Activated CD8-positive, alpha-beta memory T cell treated with anti-CD3 and anti-CD28 coated beads for 36 hours (primary cell): ENCODE results near the gene RBM47. TPM values are rescaled to one million over a fixed set of nuclear protein-coding genes. Genes with fewer than 3 reads are reported as not detected.
"Not testable (repeated sequence)": the region's sequence is repeated elsewhere in the genome, so short reads cannot be mapped to it uniquely, and the experiment has no call there.

Source experiments
- CTCF ChIA-PET: fragments of 350-600 bp; sonication (Branson Sonifier 250); formaldehyde crosslinking; loops from one replicate; lab custom pipeline; 2021; ENCODE audit warnings: antibody characterized with exemption; lab: Charles Lee
- POLR2A ChIA-PET: fragments of 350-600 bp; sonication (Branson Sonifier 250); formaldehyde crosslinking; loops from one replicate; lab custom pipeline; 2021; ENCODE audit warnings: antibody characterized with exemption; lab: Charles Lee
- total RNA-seq, 2 experiments: library from RNA; stranded (reverse); gene quantifications; one replicate each; pipeline ENCODE4 v1.2.3, GENCODE V29; 2021

RBM47 gene
- under 1 TPM; 0.67 to 0.76 TPM for total RNA-seq

GRCh38 chr4:40629401-40630334 is at the start of gene RBM47:
RBM47 (minus strand) TSS chr4:40629864; CDS start chr4:40438893, 190,971 bp downstream.
- CTCF ChIA-PET = no interaction called here
- POLR2A ChIA-PET = no interaction called here

DNA sequence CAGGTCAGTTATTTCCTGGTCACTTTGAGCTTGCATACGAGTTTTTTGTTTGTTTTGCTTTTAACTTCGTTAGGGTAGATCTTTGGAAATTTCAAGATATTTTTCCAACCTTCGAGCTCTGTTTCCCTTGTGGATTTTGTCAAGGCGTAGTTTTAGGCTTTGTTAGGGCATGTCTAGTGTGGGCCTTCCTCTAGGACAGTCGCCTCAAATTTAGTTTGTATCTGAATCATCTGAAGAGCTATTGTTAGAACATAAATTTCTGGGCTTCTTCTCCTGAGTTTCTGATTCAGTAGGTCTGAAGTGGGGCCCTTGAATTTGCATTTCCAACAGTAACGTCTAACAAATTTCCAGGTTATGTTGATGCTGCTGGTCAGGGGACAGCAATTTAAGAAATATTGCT is 48.8 kb upstream of the RBM47 start:
- ChIA-PET CTCF (no interaction called here), POLR2A (no interaction called here)

DNA sequence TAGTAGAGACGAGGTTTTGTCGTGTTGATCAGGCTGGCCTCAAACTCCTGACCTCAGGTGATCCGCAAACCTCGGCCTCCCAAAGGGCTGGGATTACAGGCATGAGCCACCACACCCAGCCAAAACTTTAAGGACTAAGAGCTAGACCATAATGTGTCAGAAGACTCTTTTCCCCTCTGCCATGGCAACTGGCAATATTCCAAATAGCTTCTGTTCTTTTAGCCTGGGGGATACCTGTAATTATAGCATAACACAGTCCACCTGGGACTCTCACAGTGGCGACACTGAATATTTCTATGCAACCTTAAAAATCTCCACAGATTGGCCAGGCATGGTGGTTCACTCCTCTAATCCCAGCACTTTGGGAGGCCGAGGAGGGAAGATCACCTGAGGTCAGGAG is 45.5 kb upstream of the RBM47 start:
- CTCF ChIA-PET = interaction anchor here (1.3 kb wide), 1 partner anchor 20 kb away, joined by 3 read pairs; no protein-coding TSS in a partner anchor
- POLR2A ChIA-PET = no interaction called here

DNA sequence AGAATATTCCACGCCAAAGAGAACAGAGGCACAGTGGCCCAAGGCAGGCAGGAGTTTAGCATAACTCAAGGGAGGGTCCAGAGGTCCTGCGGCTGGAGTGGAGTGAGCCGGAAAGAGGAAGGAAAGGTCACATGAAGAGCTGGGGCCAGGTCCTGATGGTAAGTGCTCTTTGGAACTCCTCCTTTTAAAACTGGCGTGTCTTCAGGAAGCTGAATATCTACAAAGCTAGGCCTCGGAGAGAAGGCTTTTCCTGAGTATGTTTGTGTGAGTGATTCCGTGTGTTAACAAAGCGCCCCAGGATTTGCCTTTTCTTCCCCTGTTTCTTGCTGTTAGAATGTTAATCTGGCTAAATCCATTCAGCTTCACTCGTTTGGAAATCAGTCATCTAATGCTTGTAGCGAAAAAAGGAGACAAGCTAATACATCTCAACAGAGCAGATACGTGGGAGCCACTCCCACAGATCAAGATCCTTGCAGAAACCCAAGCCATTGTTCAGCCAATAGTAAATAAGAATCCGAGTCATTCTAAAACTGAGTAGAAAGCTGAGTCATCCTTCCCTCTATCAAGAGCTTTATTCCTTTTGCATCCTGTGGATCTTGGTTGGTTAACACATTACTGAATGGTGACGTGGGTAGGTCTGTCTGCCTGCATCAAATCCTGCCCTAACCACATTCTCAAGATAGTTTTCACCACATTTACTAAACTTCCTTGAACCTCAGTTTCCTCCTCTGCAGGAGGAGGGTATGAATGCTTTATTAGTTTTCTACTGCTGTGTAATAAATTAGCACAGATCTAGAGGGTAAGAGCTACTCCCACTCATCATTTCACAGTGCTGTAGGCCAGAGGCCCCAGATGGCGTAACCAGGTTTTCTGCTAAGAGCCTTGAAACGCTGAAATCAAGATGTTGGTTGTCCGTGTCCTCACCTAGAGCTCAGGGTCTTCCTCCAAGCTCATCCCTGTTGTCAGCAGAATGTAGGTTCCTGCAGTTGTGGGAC is 43.2 kb upstream of the RBM47 start:
- POLR2A ChIA-PET = interaction anchor here (1.0 to 1.4 kb wide), 3 partner anchors 16 to 96 kb away, joined by 3 read pairs; no protein-coding TSS in a partner anchor
- CTCF ChIA-PET = interaction anchor here (0.7 to 1.4 kb wide), 5 partner anchors 10 to 356 kb away, joined by 3 to 6 read pairs (median 3); no protein-coding TSS in a partner anchor

- POLR2A ChIA-PET = no interaction called here
Measured at GRCh38 chr4:40669504-40669903, 39.8 kb upstream of the RBM47 start.

GRCh38 chr4:40665842-40666241 is 36.2 kb upstream of the RBM47 start:
- POLR2A ChIA-PET = no interaction called here
- CTCF ChIA-PET = no interaction called here

More at GRCh38 chr4:40669504-40669903, 39.8 kb upstream of the RBM47 start:
- CTCF ChIA-PET = no interaction called here

- ChIA-PET CTCF (interaction anchor here (0.9 to 1.9 kb wide), 3 partner anchors 10 to 39 kb away, joined by 3 to 6 read pairs (median 3); no protein-coding TSS in a partner anchor), POLR2A (interaction anchor here (0.6 kb wide), 1 partner anchor 37 kb away, joined by 3 read pairs; no protein-coding TSS in a partner anchor)
Measured at GRCh38 chr4:40662962-40663604, 33.4 kb upstream of the RBM47 start.

DNA sequence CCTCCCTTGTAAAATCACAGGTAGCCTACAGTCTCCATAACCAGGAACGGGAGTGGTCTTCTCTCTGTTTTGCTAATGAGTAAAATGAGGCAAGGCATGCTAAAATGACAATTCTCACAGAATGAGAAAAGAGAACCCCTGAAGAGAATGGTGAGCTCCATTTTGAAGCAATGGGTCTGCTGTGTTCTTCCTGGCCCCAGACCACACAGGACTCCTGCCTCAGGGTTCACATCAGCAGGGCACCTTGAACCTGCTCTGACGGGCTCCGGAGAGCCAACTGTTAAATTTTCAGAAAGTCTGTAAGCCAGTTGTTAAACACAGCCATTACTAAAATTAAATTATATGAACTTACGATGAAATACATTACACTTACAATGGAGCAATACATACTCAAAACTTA is 32.1 kb upstream of the RBM47 start:
- CTCF ChIA-PET = no interaction called here
- POLR2A ChIA-PET = no interaction called here

DNA sequence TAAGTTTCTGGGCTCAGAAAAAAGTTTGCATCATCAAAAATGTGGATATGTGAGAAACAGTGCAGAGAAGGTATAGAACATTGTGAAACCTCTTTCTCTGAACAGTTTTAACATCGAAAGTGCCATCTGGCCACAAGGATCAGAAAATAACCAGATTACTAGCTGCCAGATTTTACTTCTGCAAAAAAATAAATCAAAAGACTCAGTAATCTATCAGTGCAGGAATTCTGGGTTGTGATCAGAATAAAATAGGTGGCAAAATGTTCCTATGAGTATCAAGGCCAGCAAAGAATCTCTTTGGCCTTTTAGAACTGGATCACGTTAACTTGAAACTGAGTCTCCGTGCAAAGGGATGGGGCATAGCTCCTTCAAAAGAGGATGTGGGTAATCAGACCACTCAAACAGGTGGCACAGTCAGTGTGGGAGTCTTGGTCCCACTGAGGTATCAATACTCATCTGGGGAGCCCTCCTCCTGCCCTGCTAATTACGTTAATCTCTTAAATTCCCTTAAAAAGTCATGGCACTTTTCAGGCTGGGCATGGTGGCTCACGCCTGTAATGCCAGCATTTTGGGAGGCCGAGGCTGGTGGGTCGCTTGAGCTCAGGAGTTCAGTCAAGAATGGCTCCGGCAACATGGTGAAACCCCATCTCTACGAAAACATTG is 26.7 kb upstream of the RBM47 start:
- ChIA-PET CTCF (no interaction called here), POLR2A (no interaction called here)

DNA sequence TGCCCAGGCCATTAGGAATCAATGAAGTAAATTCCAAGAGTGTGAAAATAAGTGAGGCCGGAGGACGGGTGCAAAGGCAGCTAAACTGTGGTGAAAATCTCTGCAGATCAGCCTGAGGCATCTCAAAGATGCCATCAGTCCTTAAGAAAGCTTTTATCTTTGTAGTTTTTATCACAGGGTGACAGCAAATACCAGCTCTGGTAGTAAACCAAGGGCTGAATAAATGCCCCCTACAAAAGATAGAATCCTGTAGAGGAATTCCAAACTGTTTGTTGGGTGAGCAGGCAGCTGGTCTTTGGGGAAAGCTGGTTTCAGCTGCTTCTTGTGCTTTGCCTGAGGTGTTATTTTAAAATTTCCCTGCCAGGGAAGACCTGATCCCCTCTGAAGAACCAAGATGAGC is 21.6 kb upstream of the RBM47 start:
- ChIA-PET CTCF (no interaction called here), POLR2A (no interaction called here)

DNA sequence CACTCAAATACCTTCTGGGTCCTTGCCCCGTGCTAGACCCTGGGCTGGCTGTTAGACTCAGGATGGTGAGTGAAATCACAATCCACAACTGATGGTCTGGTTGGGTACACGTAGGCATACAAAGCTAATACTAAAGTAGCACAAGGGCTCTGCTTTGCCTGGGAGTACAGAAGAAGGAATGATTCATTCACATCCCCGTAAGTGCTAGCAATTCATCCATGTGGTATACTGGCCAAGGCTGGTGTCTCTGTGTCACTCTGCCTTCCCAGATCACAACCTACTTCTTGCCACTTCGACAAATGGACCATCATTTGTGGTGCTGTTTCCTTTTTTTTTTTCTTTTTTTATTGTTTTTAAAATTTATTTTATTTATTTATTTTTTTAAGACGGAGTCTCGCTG is 19.7 kb upstream of the RBM47 start:
- POLR2A ChIA-PET = no interaction called here
- CTCF ChIA-PET = no interaction called here

GRCh38 chr4:40648742-40649281 is 19.1 kb upstream of the RBM47 start:
- CTCF ChIA-PET = no interaction called here
- POLR2A ChIA-PET = no interaction called here

DNA sequence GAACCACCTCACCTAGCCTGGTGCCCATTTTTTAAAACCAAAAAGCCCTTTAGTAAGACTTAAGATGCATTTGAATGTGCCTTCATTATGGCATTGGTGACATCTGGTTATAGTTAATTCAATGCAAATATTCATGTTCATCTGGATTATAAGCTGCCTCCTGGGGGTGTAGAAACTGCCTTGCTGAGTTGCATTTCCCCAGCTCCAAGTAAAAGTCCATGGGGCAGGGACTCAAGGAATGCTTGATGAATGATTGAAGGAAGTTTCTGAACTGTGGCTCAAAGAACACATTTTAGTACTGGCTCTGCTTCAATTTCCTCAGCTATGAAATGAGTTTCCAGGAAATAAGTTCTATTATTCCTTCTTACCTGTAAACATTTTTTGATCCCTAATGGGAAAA is 18.5 kb upstream of the RBM47 start:
- ChIA-PET POLR2A (no interaction called here), CTCF (no interaction called here)

DNA sequence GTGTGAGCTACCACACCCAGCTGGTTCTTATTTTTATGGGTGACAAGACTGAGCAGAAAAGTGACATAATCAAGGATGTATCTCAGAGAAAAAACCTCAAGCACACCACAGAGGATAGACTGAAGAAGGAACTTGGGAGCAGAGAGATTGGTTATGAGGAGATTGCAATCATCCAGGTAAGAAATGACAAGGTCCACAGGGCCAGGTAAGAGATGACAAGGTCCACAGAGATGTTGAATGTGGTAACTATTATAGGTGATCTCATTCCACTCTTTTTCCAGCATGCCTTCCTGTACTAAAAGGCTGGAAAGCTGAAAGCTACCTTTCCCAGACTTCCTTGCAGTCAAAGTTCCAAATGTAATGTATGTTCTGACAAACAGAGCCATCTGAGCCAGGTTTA is 15.9 kb upstream of the RBM47 start:
- CTCF ChIA-PET = no interaction called here
- POLR2A ChIA-PET = no interaction called here

DNA sequence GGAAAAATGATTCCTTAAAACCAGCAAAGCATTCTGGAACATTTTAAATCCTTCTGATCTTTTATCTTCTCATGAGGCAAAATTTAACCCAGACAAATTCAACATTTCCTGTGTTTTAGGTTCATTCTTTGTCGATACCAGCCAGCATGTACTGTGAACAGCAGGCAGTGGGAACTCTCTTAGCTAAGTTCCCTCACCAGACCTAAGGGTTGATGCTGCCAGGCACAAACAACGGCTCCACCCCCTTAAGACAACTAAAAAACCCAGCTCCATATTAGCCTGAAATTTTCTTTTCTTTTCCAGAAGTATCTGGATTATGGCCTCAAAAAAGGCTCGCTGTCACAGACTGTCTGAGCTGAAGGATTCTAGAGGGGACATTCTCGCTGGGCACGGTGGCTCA is 2.4 kb upstream of the RBM47 start:
- ChIA-PET CTCF (no interaction called here), POLR2A (no interaction called here)

GRCh38 chr4:40630335-40631021 is 814 bp upstream of the RBM47 start:
- ChIA-PET CTCF (no interaction called here), POLR2A (no interaction called here)

GRCh38 chr4:40628888-40629287 is 776 bp downstream of the RBM47 start:
- ChIA-PET CTCF (no interaction called here), POLR2A (no interaction called here)

DNA sequence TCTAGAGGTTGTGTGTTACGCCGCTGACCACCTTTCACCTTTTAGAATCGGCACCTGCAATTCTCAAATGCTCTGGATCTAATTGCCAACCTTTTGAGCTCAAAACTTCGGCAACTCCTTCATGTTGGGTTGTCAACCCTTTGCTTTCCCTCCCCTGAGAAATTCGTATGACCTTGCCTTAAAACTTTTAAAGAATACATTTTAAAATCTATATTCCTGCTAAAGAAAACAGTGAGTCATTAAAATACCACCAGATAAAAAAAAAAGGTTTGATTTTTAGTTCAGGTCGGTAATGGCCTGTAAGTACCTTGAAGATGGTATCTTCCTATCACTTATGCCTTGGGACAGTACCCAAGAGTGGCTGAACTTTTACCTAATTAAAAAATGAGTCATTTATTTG is 1.3 kb downstream of the RBM47 start:
- POLR2A ChIA-PET, CTCF ChIA-PET: not testable (repeated sequence)
